ENCODE data around the gene TBC1D22A. TPM values are rescaled to one million over a fixed set of nuclear protein-coding genes. Genes with fewer than 3 reads are reported as not detected.

Gene TBC1D22A
- total RNA-seq, 2 experiments from 2014 or later = 22.3 to 43.9 TPM

GRCh38 chr22:46963672-46964545, 201.5 kb downstream of the TBC1D22A start:
- Histone ChIP-seq H3K9me3 (ENCODE audit: low read length) (no peaks in the 10 kb centered on the region), H3K4me1 (ENCODE audit: insufficient read depth, low read length, poor library complexity, severe bottlenecking) (no peaks in the 10 kb centered on the region), H3K4me2 (ENCODE audit: low read length) (no peak overlapping the region), H3K4me3 (ENCODE audit: low read depth, low read length, poor library complexity, severe bottlenecking) (no peak overlapping the region), H2AFZ (ENCODE audit: low read length) (no peak overlapping the region), H3K79me2 (ENCODE audit: insufficient read depth, low read depth, low read length) (no peaks in the 10 kb centered on the region), H4K20me1 (ENCODE audit: insufficient read depth, low read length) (no peaks in the 10 kb centered on the region), H3K27ac (ENCODE audit: low read depth, low read length, poor library complexity, severe bottlenecking) (no peak overlapping the region), H3K36me3 (ENCODE audit: insufficient read depth, low read length) (no peaks in the 10 kb centered on the region), H3K9me2 (ENCODE audit: insufficient read depth, low read length) (no peaks in the 10 kb centered on the region)
- CTCF ChIA-PET (ENCODE audit: unreplicated experiment) = no interaction called here
- POLR2A ChIA-PET = no interaction called here
- no peak for DNase-seq (ENCODE audit: low spot score)
- intact Hi-C loops (cut with micrococcal nuclease; ENCODE audit: unreplicated experiment) = no loop called here
- TF ChIP-seq CTCF (conservative IDR thresholded peaks at IDR 0.05; ENCODE audit: low read length) (no peak), EZH2phosphoT487 (IDR thresholded peaks at IDR 0.05; ENCODE audit: borderline replicate concordance, low read depth, low read length) (no peak)
- no TSS peak for BruUV-seq (replicated peaks)

GRCh38 chr22:46964773-46965550, 202.5 kb downstream of the TBC1D22A start:
- no peak overlapping the region for H2AFZ ChIP-seq (ENCODE audit: low read length)
- no peaks in the 10 kb centered on the region for H3K9me2 ChIP-seq (ENCODE audit: insufficient read depth, low read length)
- TF ChIP-seq CTCF (conservative IDR thresholded peaks at IDR 0.05; ENCODE audit: low read length) (no peak), EZH2phosphoT487 (IDR thresholded peaks at IDR 0.05; ENCODE audit: borderline replicate concordance, low read depth, low read length) (no peak)
- no peaks in the 10 kb centered on the region for H4K20me1 ChIP-seq (ENCODE audit: insufficient read depth, low read length)
- no peak for DNase-seq (ENCODE audit: low spot score)
- H3K79me2 ChIP-seq (ENCODE audit: insufficient read depth, low read depth, low read length) = no peaks in the 10 kb centered on the region
- intact Hi-C loops (cut with micrococcal nuclease; ENCODE audit: unreplicated experiment) = no loop called here
- no TSS peak for BruUV-seq (replicated peaks)
- no peak overlapping the region for H3K4me3 ChIP-seq (ENCODE audit: low read depth, low read length, poor library complexity, severe bottlenecking)
- no peaks in the 10 kb centered on the region for H3K9me3 ChIP-seq (ENCODE audit: low read length)
- H3K4me1 ChIP-seq (ENCODE audit: insufficient read depth, low read length, poor library complexity, severe bottlenecking) = no peaks in the 10 kb centered on the region
- POLR2A ChIA-PET = no interaction called here
- no peak overlapping the region for H3K4me2 ChIP-seq (ENCODE audit: low read length)
- no peak overlapping the region for H3K27ac ChIP-seq (ENCODE audit: low read depth, low read length, poor library complexity, severe bottlenecking)
- H3K36me3 ChIP-seq (ENCODE audit: insufficient read depth, low read length) = no peaks in the 10 kb centered on the region
- CTCF ChIA-PET (ENCODE audit: unreplicated experiment) = no interaction called here

All from OCI-LY7 (cell line).